ENCODE data around the gene VARS2.
"Not testable (repeated sequence)": the region's sequence is repeated elsewhere in the genome, so short reads cannot be mapped to it uniquely, and the experiment has no call there.

VARS2 gene

GRCh38 chr6:30898750-30899360 is 15.2 kb upstream of the VARS2 start:
- Histone ChIP-seq H3K36me3 (ENCODE audit: insufficient read depth, low read length) (no peaks in the 10 kb centered on the region), H3K4me2 (ENCODE audit: low read depth, low read length, poor library complexity, severe bottlenecking) (no peak overlapping the region), H3K9ac (ENCODE audit: low read depth, low read length, poor library complexity, severe bottlenecking) (no peak overlapping the region), H3K79me2 (ENCODE audit: insufficient read depth, low read length) (no peaks in the 10 kb centered on the region), H3K9me2 (replicated peaks; ENCODE audit: low read depth, low read length) (no peaks in the 10 kb centered on the region), H3K27me3 (ENCODE audit: insufficient read depth, low read length, poor library complexity, severe bottlenecking) (no peaks in the 10 kb centered on the region), H3K4me1 (ENCODE audit: insufficient read depth, low read length, poor library complexity, severe bottlenecking) (no peaks in the 10 kb centered on the region), H2AFZ (ENCODE audit: low read length) (no peak overlapping the region), H3K4me3 (ENCODE audit: low read length, poor library complexity, severe bottlenecking) (no peak overlapping the region), H4K20me1 (ENCODE audit: insufficient read depth, low read length, poor library complexity, severe bottlenecking) (no peaks in the 10 kb centered on the region), H3F3A (ENCODE audit: low read depth) (no peaks in the 10 kb centered on the region), H3K9me3 (ENCODE audit: insufficient read depth, low read depth, low read length) (no peaks in the 10 kb centered on the region)
- TF ChIP-seq CTCF (conservative IDR thresholded peaks at IDR 0.05; ENCODE audit: low read length) (no peak), EZH2phosphoT487 (IDR thresholded peaks at IDR 0.05; ENCODE audit: borderline replicate concordance) (no peak)

GRCh38 chr6:30900863-30901417 is 13.1 kb upstream of the VARS2 start:
- H4K20me1 ChIP-seq (ENCODE audit: insufficient read depth, low read length, poor library complexity, severe bottlenecking) = no peaks in the 10 kb centered on the region
- no peaks in the 10 kb centered on the region for H3F3A ChIP-seq (ENCODE audit: low read depth)
- H3K9me3 ChIP-seq (ENCODE audit: insufficient read depth, low read depth, low read length) = no peaks in the 10 kb centered on the region
- no peaks in the 10 kb centered on the region for H3K79me2 ChIP-seq (ENCODE audit: insufficient read depth, low read length)
- no peaks in the 10 kb centered on the region for H3K36me3 ChIP-seq (ENCODE audit: insufficient read depth, low read length)
- no peak overlapping the region for H3K9ac ChIP-seq (ENCODE audit: low read depth, low read length, poor library complexity, severe bottlenecking)
- no peak overlapping the region for H3K4me3 ChIP-seq (ENCODE audit: low read length, poor library complexity, severe bottlenecking)
- H3K9me2 ChIP-seq (replicated peaks; ENCODE audit: low read depth, low read length) = no peaks in the 10 kb centered on the region
- no peak overlapping the region for H3K4me2 ChIP-seq (ENCODE audit: low read depth, low read length, poor library complexity, severe bottlenecking)
- TF ChIP-seq EZH2phosphoT487 (IDR thresholded peaks at IDR 0.05; ENCODE audit: borderline replicate concordance) (no peak), CTCF (conservative IDR thresholded peaks at IDR 0.05; ENCODE audit: low read length) (no peak)
- no peak overlapping the region for H2AFZ ChIP-seq (ENCODE audit: low read length)
- H3K27me3 ChIP-seq (ENCODE audit: insufficient read depth, low read length, poor library complexity, severe bottlenecking) = no peaks in the 10 kb centered on the region
- H3K4me1 ChIP-seq (ENCODE audit: insufficient read depth, low read length, poor library complexity, severe bottlenecking) = no peaks in the 10 kb centered on the region

GRCh38 chr6:30901436-30901835 is 12.6 kb upstream of the VARS2 start:
- Histone ChIP-seq H3F3A (ENCODE audit: low read depth) (no peaks in the 10 kb centered on the region), H2AFZ (ENCODE audit: low read length) (no peak overlapping the region), H3K9me3 (ENCODE audit: insufficient read depth, low read depth, low read length) (no peaks in the 10 kb centered on the region), H3K4me2 (ENCODE audit: low read depth, low read length, poor library complexity, severe bottlenecking) (no peak overlapping the region), H3K4me3 (ENCODE audit: low read length, poor library complexity, severe bottlenecking) (no peak overlapping the region), H3K27me3 (ENCODE audit: insufficient read depth, low read length, poor library complexity, severe bottlenecking) (no peaks in the 10 kb centered on the region), H3K4me1 (ENCODE audit: insufficient read depth, low read length, poor library complexity, severe bottlenecking) (no peaks in the 10 kb centered on the region), H3K9me2 (replicated peaks; ENCODE audit: low read depth, low read length) (no peaks in the 10 kb centered on the region), H3K36me3 (ENCODE audit: insufficient read depth, low read length) (no peaks in the 10 kb centered on the region), H3K79me2 (ENCODE audit: insufficient read depth, low read length) (no peaks in the 10 kb centered on the region), H3K9ac (ENCODE audit: low read depth, low read length, poor library complexity, severe bottlenecking) (no peak overlapping the region), H4K20me1 (ENCODE audit: insufficient read depth, low read length, poor library complexity, severe bottlenecking) (no peaks in the 10 kb centered on the region)
- no peak for TF ChIP-seq CTCF (conservative IDR thresholded peaks at IDR 0.05; ENCODE audit: low read length)
- no peak for TF ChIP-seq EZH2phosphoT487 (IDR thresholded peaks at IDR 0.05; ENCODE audit: borderline replicate concordance)

GRCh38 chr6:30902196-30902595 is 11.8 kb upstream of the VARS2 start:
- not testable (repeated sequence) for H3K27me3 ChIP-seq (ENCODE audit: insufficient read depth, low read length, poor library complexity, severe bottlenecking); H3K4me3 ChIP-seq (ENCODE audit: low read length, poor library complexity, severe bottlenecking); H3K79me2 ChIP-seq (ENCODE audit: insufficient read depth, low read length); H3K4me2 ChIP-seq (ENCODE audit: low read depth, low read length, poor library complexity, severe bottlenecking); H3K9me2 ChIP-seq (replicated peaks; ENCODE audit: low read depth, low read length); H3K4me1 ChIP-seq (ENCODE audit: insufficient read depth, low read length, poor library complexity, severe bottlenecking); H3K9ac ChIP-seq (ENCODE audit: low read depth, low read length, poor library complexity, severe bottlenecking); H3K36me3 ChIP-seq (ENCODE audit: insufficient read depth, low read length); H3F3A ChIP-seq (ENCODE audit: low read depth); H4K20me1 ChIP-seq (ENCODE audit: insufficient read depth, low read length, poor library complexity, severe bottlenecking); H3K9me3 ChIP-seq (ENCODE audit: insufficient read depth, low read depth, low read length)
- peak overlapping the region; percentile 15; the same call in 1 of the 2 replicates for H2AFZ ChIP-seq (ENCODE audit: low read length)

Measured in Loucy (cell line).